ENCODE measurements around the gene USHBP1.

The USHBP1 gene

GRCh38 chr19:17285415-17286135 lies 21.0 kb upstream of the USHBP1 start:
- no peak for TF ChIP-seq CTCF (IDR thresholded peaks at IDR 0.05; ENCODE audit: control insufficient read depth, insufficient read depth, low read depth, low read length, missing control alignments)
- no peak for DNase-seq (ENCODE audit: low read depth)
- H3K4me3 ChIP-seq (ENCODE audit: control insufficient read depth, low read depth, low read length) = no peak overlapping the region

- H3K4me3 ChIP-seq (ENCODE audit: control insufficient read depth, low read depth, low read length) = no peak overlapping the region
- no peak for DNase-seq (ENCODE audit: low read depth)
- TF ChIP-seq CTCF (IDR thresholded peaks at IDR 0.05; ENCODE audit: control insufficient read depth, insufficient read depth, low read depth, low read length, missing control alignments) = no peak
Observed at GRCh38 chr19:17283504-17283996, 19.0 kb upstream of the USHBP1 start.

GRCh38 chr19:17282488-17283125 lies 18.1 kb upstream of the USHBP1 start:
- peak overlapping the region; percentile 31 for H3K4me3 ChIP-seq (ENCODE audit: control insufficient read depth, low read depth, low read length)
- no peak for DNase-seq (ENCODE audit: low read depth)

GRCh38 chr19:17281391-17282304 lies 17.1 kb upstream of the USHBP1 start, which contains the start of gene ANKLE1:
TSS of gene ANKLE1 (plus strand) at chr19:17281901. CDS start at chr19:17281921, 20 bp downstream.
- peak within 1 kb of the TSS; percentile 31 for H3K4me3 ChIP-seq (ENCODE audit: control insufficient read depth, low read depth, low read length)
- TF ChIP-seq CTCF (IDR thresholded peaks at IDR 0.05; ENCODE audit: control insufficient read depth, insufficient read depth, low read depth, low read length, missing control alignments) = no peak
- DNase-seq (ENCODE audit: low read depth) = no peak

More at GRCh38 chr19:17282488-17283125, 18.1 kb upstream of the USHBP1 start:
- peak; percentile 91 for TF ChIP-seq CTCF (IDR thresholded peaks at IDR 0.05; ENCODE audit: control insufficient read depth, insufficient read depth, low read depth, low read length, missing control alignments)

GRCh38 chr19:17279436-17279835 lies 14.9 kb upstream of the USHBP1 start:
- DNase-seq (ENCODE audit: low read depth) = no peak
- TF ChIP-seq CTCF (IDR thresholded peaks at IDR 0.05; ENCODE audit: control insufficient read depth, insufficient read depth, low read depth, low read length, missing control alignments) = no peak
- H3K4me3 ChIP-seq (ENCODE audit: control insufficient read depth, low read depth, low read length) = no peak overlapping the region
